GM12878 (cell line): Measurements from ENCODE around the gene STXBP4. TPM values are rescaled to one million over a fixed set of nuclear protein-coding genes. Genes with fewer than 3 reads are reported as not detected.
A peak's percentile ranks its signal among the peaks of the same experiment; 100 is the strongest.

Source experiments
- ATAC-seq: fragments of 200-7000 bp; cut with Tn5 transposase; 3 replicates; pipeline ENCODE4 v1.9.1; 2020; ENCODE audit warnings: mild to moderate bottlenecking, moderate library complexity
- BruUV-seq: library from RNA; stranded (reverse); fragments of 400-500 nt; replicated peaks from 2 replicates; lab custom pipeline; 2021; lab: Mats Ljungman, UMichigan
- CTCF ChIA-PET: fragments of 300-600 bp; sonication (Branson Sonifier 250); formaldehyde crosslinking; extraction: SDS; loops from one replicate; lab custom pipeline; 2021; ENCODE audit warnings: inconsistent platforms; lab: Yijun Ruan, JAX
- POLR2A ChIA-PET: fragments of 350-600 bp; formaldehyde crosslinking; extraction: SDS; loops from one replicate; lab custom pipeline; 2021; ENCODE audit warnings: inconsistent platforms; lab: Charles Lee
- RAD21 ChIA-PET: fragments of 300-600 bp; sonication (Branson Sonifier 250); formaldehyde crosslinking; loops from one replicate; lab custom pipeline; 2023; ENCODE audit warnings: antibody characterized with exemption; ENCODE audit not compliant: unreplicated experiment; lab: Charles Lee
- SMC1A ChIA-PET: fragments of 300-600 bp; sonication (Branson Sonifier 250); formaldehyde crosslinking; loops from one replicate; lab custom pipeline; 2023; ENCODE audit not compliant: unreplicated experiment, uncharacterized antibody; lab: Charles Lee
- DNase-seq: peaks from one replicate; pipeline ENCODE4 v3.0.0-alpha.2; 2011; ENCODE audit warnings: low read depth, low spot score
- FAIRE-seq: peaks from 3 replicates; lab custom pipeline; 2011; peaks lifted over from hg19 to GRCh38; lab: Jason Lieb, UNC
- H2AFZ ChIP-seq: 2 replicates; pipeline ENCODE4 v1.6.0; 2011; ENCODE audit warnings: low read depth, low read length, control low read depth; ENCODE audit not compliant: control insufficient read depth
- H3K27ac ChIP-seq: 2 replicates; pipeline ENCODE4 v1.5.1; 2011; ENCODE audit warnings: control low read depth; ENCODE audit not compliant: control insufficient read depth, insufficient read depth
- H3K27me3 ChIP-seq, 2 experiments: replicated peaks in 1 of 2; 2 replicates each; pipeline versions ENCODE4 v1.6.0 to v1.6.1; 2011; ENCODE audit warnings: low read length in 1 of 2; ENCODE audit not compliant: control insufficient read depth in 2 of 2, insufficient read depth in 2 of 2
- H3K36me3 ChIP-seq, 2 experiments: 2 replicates each; pipeline ENCODE4 v1.5.1; 2011; ENCODE audit warnings: low read length in 1 of 2; ENCODE audit not compliant: control insufficient read depth in 2 of 2, insufficient read depth in 2 of 2
- H3K4me1 ChIP-seq: 2 replicates; pipeline ENCODE4 v1.6.1; 2011; ENCODE audit warnings: mild to moderate bottlenecking, low read length, moderate library complexity, mixed read lengths; ENCODE audit not compliant: control insufficient read depth, insufficient read depth
- H3K4me2 ChIP-seq: 2 replicates; pipeline ENCODE4 v1.6.0; 2011; ENCODE audit warnings: control low read depth; ENCODE audit not compliant: control insufficient read depth, insufficient read depth
- H3K4me3 ChIP-seq: fragments of 200-600 bp; sonication (generic); 2 replicates; pipeline ENCODE4 v1.5.1; 2016
- H3K79me2 ChIP-seq: 2 replicates; pipeline ENCODE4 v1.6.0; 2011; ENCODE audit warnings: low read length; ENCODE audit not compliant: control insufficient read depth, insufficient read depth
- H3K9ac ChIP-seq: 2 replicates; pipeline ENCODE4 v1.8.0; 2011; ENCODE audit warnings: low read length, control low read depth, mixed read lengths; ENCODE audit not compliant: control insufficient read depth, insufficient read depth
- H3K9me3 ChIP-seq: replicated peaks from 3 replicates; pipeline ENCODE4 v1.5.1; 2011; ENCODE audit warnings: mild to moderate bottlenecking, low read length; ENCODE audit not compliant: control insufficient read depth, insufficient read depth
- H4K20me1 ChIP-seq: 2 replicates; pipeline ENCODE4 v1.6.0; 2011; ENCODE audit not compliant: control insufficient read depth, insufficient read depth
- ATF2 ChIP-seq: IDR thresholded peaks from 2 replicates; pipeline ENCODE4 v1.6.1; 2012; ENCODE audit warnings: low read length, inconsistent platforms
- E4F1 ChIP-seq: fragments of 450-650 bp; IDR thresholded peaks from 2 replicates; pipeline ENCODE4 v1.6.1; 2018; ENCODE audit warnings: borderline replicate concordance, mild to moderate bottlenecking; ENCODE audit not compliant: partially characterized antibody
- EGR1 ChIP-seq, 2 experiments: IDR thresholded peaks; 1 replicate in 1 of 2; 2 replicates in 1 of 2; pipeline ENCODE4 v1.6.1; 2011 to 2012; ENCODE audit warnings: low read depth in 2 of 2, low read length in 2 of 2, borderline replicate concordance in 1 of 2, mild to moderate bottlenecking in 1 of 2, moderate library complexity in 1 of 2
- EZH2 ChIP-seq: IDR thresholded peaks from 2 replicates; pipeline ENCODE4 v1.6.1; 2012; ENCODE audit warnings: low read depth, mild to moderate bottlenecking, control low read depth, inconsistent platforms, low read length, borderline replicate concordance; ENCODE audit not compliant: control insufficient read depth
- GABPA ChIP-seq: IDR thresholded peaks from 2 replicates; pipeline ENCODE4 v1.6.1; 2014; ENCODE audit warnings: antibody characterized with exemption, low read depth, mild to moderate bottlenecking, inconsistent platforms
- KDM1A ChIP-seq: fragments of 200-600 bp; sonication (generic); IDR thresholded peaks from 2 replicates; pipeline ENCODE4 v1.6.1; 2016; ENCODE audit warnings: borderline replicate concordance
- MAX ChIP-seq: IDR thresholded peaks from 2 replicates; pipeline ENCODE4 v1.6.1; 2012; ENCODE audit warnings: low read depth, low read length, improper control_type of control experiment
- MEF2B ChIP-seq: fragments of 450-650 bp; IDR thresholded peaks from 2 replicates; pipeline ENCODE4 v1.6.1; 2018; ENCODE audit warnings: mild to moderate bottlenecking, moderate library complexity; ENCODE audit not compliant: partially characterized antibody, poor library complexity, severe bottlenecking
- MTA3 ChIP-seq: IDR thresholded peaks from 2 replicates; pipeline ENCODE4 v1.6.1; 2012; ENCODE audit warnings: low read length, inconsistent platforms, borderline replicate concordance
- NBN ChIP-seq: fragments of 450-650 bp; IDR thresholded peaks from 2 replicates; pipeline ENCODE4 v1.6.1; 2016
- SPI1 ChIP-seq: IDR thresholded peaks from 2 replicates; pipeline ENCODE4 v1.6.1; 2011; ENCODE audit warnings: low read depth, mild to moderate bottlenecking, low read length, moderate library complexity, borderline replicate concordance; ENCODE audit not compliant: insufficient read depth
- SRF ChIP-seq, 2 experiments: IDR thresholded peaks; 2 replicates each; pipeline ENCODE4 v1.6.1; 2011; ENCODE audit warnings: low read depth in 2 of 2, low read length in 2 of 2, mild to moderate bottlenecking in 1 of 2, moderate library complexity in 1 of 2
- ZBTB11 ChIP-seq: fragments of 450-650 bp; formaldehyde crosslinking; IDR thresholded peaks from 2 replicates; pipeline ENCODE4 v1.5.0; 2022; ENCODE audit warnings: mild to moderate bottlenecking, missing genetic modification characterization
- ZNF24 ChIP-seq: fragments of 450-650 bp; IDR thresholded peaks from 2 replicates; pipeline ENCODE4 v1.6.1; 2017; ENCODE audit warnings: antibody characterized with exemption, mild to moderate bottlenecking
- WGBS: methylation state at CpG from one replicate; pipeline ENCODE4 v1.1.6; 2016; ENCODE audit warnings: low lambda C conversion rate; ENCODE audit not compliant: insufficient replicate concordance, insufficient coverage; ENCODE audit errors: missing lambda C conversion rate; 5-methylcytosine and 5-hydroxymethylcytosine counted together
- in situ Hi-C: fragments of 300-500 bp; cut with MboI; formaldehyde crosslinking; loops from 9 replicates; pipeline ENCODE4 v1.14.3; 2018; ENCODE audit warnings: mixed read lengths
- intact Hi-C: fragments of 100-400 bp; cut with micrococcal nuclease; formaldehyde crosslinking; loops from one replicate; pipeline ENCODE4 v1.14.2; 2022; ENCODE audit not compliant: unreplicated experiment
- polyA plus RNA-seq, 11 experiments: library from polyadenylated mRNA; depleted of rRNA in 4 of 11; unstranded in 6 of 11; stranded (reverse) in 5 of 11; fragments of >200 nt; fragmentation: Nextera tagmentation in 4 of 11; fragmentation: Illumina TruSeq in 1 of 11; extraction: Ambion mirVana in 4 of 11; extraction: Trizol in 1 of 11; gene quantifications; 1 replicate in 1 of 11; 2 replicates in 10 of 11; pipeline versions ENCODE4 v1.2.1 to v1.2.3, GENCODE V29; 2011 to 2016; ENCODE audit warnings: inconsistent platforms in 2 of 11, missing spikeins in 2 of 11, low read depth in 1 of 11
- total RNA-seq, 4 experiments: library from RNA; depleted of rRNA in 3 of 4; stranded (reverse); fragments of >200 nt in 3 of 4; fragmentation: Illumina TruSeq in 1 of 4; extraction: Trizol in 1 of 4; gene quantifications; 2 replicates each; pipeline versions ENCODE4 v1.2.1 to v1.2.3, GENCODE V29; 2013 to 2021

Gene STXBP4
- total and polyA plus RNA-seq, 10 of the 15 experiments (the other 5 are each of a cell fraction or from before 2014, with no cell fraction given), result 4.3 to 11.0 (median 6.7) TPM

GRCh38 chr17:55090079-55090492, 121.5 kb downstream of the STXBP4 start:
- ChIA-PET POLR2A (interaction anchor here (0.5 to 1.3 kb wide), 4 partner anchors 17 to 1338 kb away, joined by 3 to 4 read pairs (median 4); no protein-coding TSS in a partner anchor), CTCF (interaction anchor here (0.8 to 1.7 kb wide), 3 partner anchors 9 to 97 kb away, joined by 3 to 4 read pairs (median 4); no protein-coding TSS in a partner anchor), RAD21 (interaction anchor here (0.9 kb wide), 1 partner anchor 147 kb away, joined by 3 read pairs; no protein-coding TSS in a partner anchor), SMC1A (interaction anchor here (0.6 to 2.0 kb wide), 12 partner anchors 9 to 100 kb away, joined by 3 to 8 read pairs (median 3); no protein-coding TSS in a partner anchor)
- Histone ChIP-seq H3K27me3 (no peaks in the 10 kb centered on the region), H3K36me3 (no peaks in the 10 kb centered on the region), H4K20me1 (no peaks in the 10 kb centered on the region), H3K4me3 (no peak overlapping the region), H2AFZ (peak overlapping the region; percentile 68), H3K79me2 (no peaks in the 10 kb centered on the region), H3K27ac (peak overlapping the region; percentile 55), H3K4me1 (peaks cover 6% of the 10 kb centered on the region), H3K9me3 (no peaks in the 10 kb centered on the region), H3K9ac (no peak overlapping the region), H3K4me2 (peak overlapping the region; percentile 34; the same call in 1 of the 2 replicates)
- ATAC-seq (peak; percentile 98), FAIRE-seq (peak; percentile 98), DNase-seq (peak; percentile 79)
- in situ Hi-C loops, result no loop called here
- intact Hi-C loops, result no loop called here
- 14% methylated on average over 3 of the region's 3 CpGs for WGBS
- BruUV-seq, result no TSS peak
- TF ChIP-seq EGR1 (IDR thresholded peaks at IDR 0.05; ENCODE audit: borderline replicate concordance in 1 of 2, low read depth in 2 of 2, low read length in 2 of 2) (no peak), MTA3 (0 out of 2 replicates have a peak, but pooled peaks have one; percentile 59), NBN (peak; percentile 64; the same call in 1 of the 2 replicates), ZBTB11 (CRISPR knock-in tag) (no peak), KDM1A (no peak), MAX (no peak), E4F1 (no peak), MEF2B (no peak), ZNF24 (no peak), GABPA (no peak), ATF2 (peak; percentile 67; the same call in 1 of the 2 replicates), EZH2 (no peak), SRF (IDR thresholded peaks at IDR 0.05; ENCODE audit: low read depth in 2 of 2, low read length in 2 of 2) (no peak), SPI1 (no peak)
